ENCODE measurements around the gene GGTLC1.
"Not testable (repeated sequence)": the region's sequence is repeated elsewhere in the genome, so short reads cannot be mapped to it uniquely, and the experiment has no call there.

GGTLC1 gene

DNA sequence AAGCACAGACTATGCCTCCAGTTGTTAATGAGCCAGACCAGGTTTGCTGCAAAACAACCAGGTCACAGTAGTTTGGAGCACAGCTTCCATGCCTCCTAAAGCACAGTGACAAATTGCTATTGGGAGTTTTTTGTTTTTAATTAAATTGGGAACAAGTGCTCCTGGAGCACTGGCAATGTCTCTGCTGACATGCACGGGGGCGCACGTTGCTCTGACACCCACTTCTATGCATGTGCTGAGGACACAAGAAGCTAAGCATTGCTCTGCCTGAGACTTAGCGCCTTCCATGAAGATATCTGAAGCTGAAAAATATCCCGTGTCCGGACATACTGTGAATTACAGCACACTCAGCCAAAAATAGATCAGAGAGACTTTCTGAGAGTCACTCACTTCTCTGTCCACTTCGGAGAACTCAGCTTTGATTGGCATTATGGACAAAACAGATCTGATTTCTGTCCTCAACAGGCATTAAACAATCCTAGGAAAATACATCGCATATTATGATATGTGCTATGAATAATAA lies 18.6 kb upstream of the GGTLC1 start:
- no peak for DNase-seq (ENCODE audit: low spot score in 2 of 2)
- Mint-ChIP-seq H3K9me3 (no peaks in the 10 kb centered on the region), H3K27me3 (no peaks in the 10 kb centered on the region), H3K4me3 (no peak overlapping the region), H3K27ac (ENCODE audit: low read depth) (no peak overlapping the region), H3K36me3 (ENCODE audit: insufficient read depth) (no peaks in the 10 kb centered on the region), H3K4me1 (peaks cover 6% of the 10 kb centered on the region)
- no peak for ATAC-seq (replicated peaks; ENCODE audit: extremely low read depth, poor library complexity, severe bottlenecking)

GRCh38 chr20:24006626-24007025 lies 18.0 kb upstream of the GGTLC1 start:
- Mint-ChIP-seq H3K4me1 (peaks cover under 1% of the 10 kb centered on the region), H3K36me3 (ENCODE audit: insufficient read depth) (no peaks in the 10 kb centered on the region), H3K4me3 (no peak overlapping the region), H3K9me3 (no peaks in the 10 kb centered on the region), H3K27ac (ENCODE audit: low read depth) (no peak overlapping the region), H3K27me3 (no peaks in the 10 kb centered on the region)
- ATAC-seq (replicated peaks; ENCODE audit: extremely low read depth, poor library complexity, severe bottlenecking), result no peak
- no peak for DNase-seq (ENCODE audit: low spot score in 2 of 2)

- ATAC-seq (replicated peaks; ENCODE audit: extremely low read depth, poor library complexity, severe bottlenecking) (no peak), DNase-seq (ENCODE audit: low spot score in 2 of 2) (no peak)
- peaks cover 6% of the 10 kb centered on the region for H3K27me3 Mint-ChIP-seq
- H3K4me1 Mint-ChIP-seq, result no peaks in the 10 kb centered on the region
- no peaks in the 10 kb centered on the region for H3K9me3 Mint-ChIP-seq
- H3K36me3 Mint-ChIP-seq (ENCODE audit: insufficient read depth), result no peaks in the 10 kb centered on the region
- no peak overlapping the region for H3K4me3 Mint-ChIP-seq
- H3K27ac Mint-ChIP-seq (ENCODE audit: low read depth), result no peak overlapping the region
Measured at GRCh38 chr20:24004471-24004870, 15.9 kb upstream of the GGTLC1 start.

GRCh38 chr20:24002896-24003295 lies 14.3 kb upstream of the GGTLC1 start:
- peaks cover 22% of the 10 kb centered on the region for H3K27me3 Mint-ChIP-seq
- H3K4me1 Mint-ChIP-seq, result no peaks in the 10 kb centered on the region
- DNase-seq (ENCODE audit: low spot score in 2 of 2) (no peak), ATAC-seq (replicated peaks; ENCODE audit: extremely low read depth, poor library complexity, severe bottlenecking) (no peak)
- no peaks in the 10 kb centered on the region for H3K36me3 Mint-ChIP-seq (ENCODE audit: insufficient read depth)
- no peaks in the 10 kb centered on the region for H3K9me3 Mint-ChIP-seq
- H3K27ac Mint-ChIP-seq (ENCODE audit: low read depth), result no peak overlapping the region
- H3K4me3 Mint-ChIP-seq, result no peak overlapping the region

- Mint-ChIP-seq H3K27ac (ENCODE audit: low read depth) (no peak overlapping the region), H3K4me1 (no peaks in the 10 kb centered on the region), H3K36me3 (ENCODE audit: insufficient read depth) (peaks cover 2% of the 10 kb centered on the region), H3K27me3 (peaks cover 33% of the 10 kb centered on the region), H3K4me3 (no peak overlapping the region), H3K9me3 (no peaks in the 10 kb centered on the region)
- DNase-seq (ENCODE audit: low spot score in 2 of 2) (no peak), ATAC-seq (replicated peaks; ENCODE audit: extremely low read depth, poor library complexity, severe bottlenecking) (no peak)
Measured at GRCh38 chr20:24001712-24002405, 13.3 kb upstream of the GGTLC1 start.

GRCh38 chr20:23998844-23999243 lies 10.3 kb upstream of the GGTLC1 start:
- Mint-ChIP-seq H3K27me3 (peaks cover 34% of the 10 kb centered on the region), H3K27ac (ENCODE audit: low read depth) (no peak overlapping the region), H3K9me3 (no peaks in the 10 kb centered on the region), H3K4me3 (no peak overlapping the region), H3K36me3 (ENCODE audit: insufficient read depth) (peaks cover 2% of the 10 kb centered on the region), H3K4me1 (no peaks in the 10 kb centered on the region)
- ATAC-seq (replicated peaks; ENCODE audit: extremely low read depth, poor library complexity, severe bottlenecking), result no peak
- no peak for DNase-seq (ENCODE audit: low spot score in 2 of 2)

GRCh38 chr20:23998392-23998791 lies 9.8 kb upstream of the GGTLC1 start:
- H3K36me3 Mint-ChIP-seq (ENCODE audit: insufficient read depth), result peaks cover 2% of the 10 kb centered on the region

GRCh38 chr20:23995905-23996666 lies 7.5 kb upstream of the GGTLC1 start:
- Mint-ChIP-seq H3K4me3 (no peak overlapping the region), H3K36me3 (ENCODE audit: insufficient read depth) (peaks cover 2% of the 10 kb centered on the region), H3K4me1 (no peaks in the 10 kb centered on the region), H3K27ac (ENCODE audit: low read depth) (no peak overlapping the region), H3K27me3 (peaks cover 34% of the 10 kb centered on the region), H3K9me3 (no peaks in the 10 kb centered on the region)
- ATAC-seq (replicated peaks; ENCODE audit: extremely low read depth, poor library complexity, severe bottlenecking) (no peak), DNase-seq (ENCODE audit: low spot score in 2 of 2) (peak in 1 of 2 donors; percentile 50)

More at GRCh38 chr20:23998392-23998791, 9.8 kb upstream of the GGTLC1 start:
- DNase-seq (ENCODE audit: low spot score in 2 of 2), result no peak
- Mint-ChIP-seq H3K4me3 (no peak overlapping the region), H3K9me3 (no peaks in the 10 kb centered on the region), H3K27ac (ENCODE audit: low read depth) (no peak overlapping the region), H3K27me3 (peaks cover 34% of the 10 kb centered on the region), H3K4me1 (no peaks in the 10 kb centered on the region)
- no peak for ATAC-seq (replicated peaks; ENCODE audit: extremely low read depth, poor library complexity, severe bottlenecking)

GRCh38 chr20:23995291-23995690 lies 6.7 kb upstream of the GGTLC1 start:
- not testable (repeated sequence) for ATAC-seq (replicated peaks; ENCODE audit: extremely low read depth, poor library complexity, severe bottlenecking); H3K36me3 Mint-ChIP-seq (ENCODE audit: insufficient read depth); H3K27ac Mint-ChIP-seq (ENCODE audit: low read depth); H3K4me1 Mint-ChIP-seq; H3K4me3 Mint-ChIP-seq; DNase-seq (ENCODE audit: low spot score in 2 of 2); H3K9me3 Mint-ChIP-seq
- H3K27me3 Mint-ChIP-seq, result peaks cover 34% of the 10 kb centered on the region

GRCh38 chr20:23994001-23994633 lies 5.5 kb upstream of the GGTLC1 start:
- not testable (repeated sequence) for H3K36me3 Mint-ChIP-seq (ENCODE audit: insufficient read depth); H3K9me3 Mint-ChIP-seq; H3K4me3 Mint-ChIP-seq; ATAC-seq (replicated peaks; ENCODE audit: extremely low read depth, poor library complexity, severe bottlenecking); H3K27ac Mint-ChIP-seq (ENCODE audit: low read depth); H3K4me1 Mint-ChIP-seq; DNase-seq (ENCODE audit: low spot score in 2 of 2)
- peaks cover 24% of the 10 kb centered on the region for H3K27me3 Mint-ChIP-seq

GRCh38 chr20:23993440-23993839 lies 4.9 kb upstream of the GGTLC1 start:
- DNase-seq (ENCODE audit: low spot score in 2 of 2), result not testable (repeated sequence)

GRCh38 chr20:23990296-23990695 lies 1.7 kb upstream of the GGTLC1 start:
- ATAC-seq (replicated peaks; ENCODE audit: extremely low read depth, poor library complexity, severe bottlenecking); H3K36me3 Mint-ChIP-seq (ENCODE audit: insufficient read depth); H3K27me3 Mint-ChIP-seq; H3K9me3 Mint-ChIP-seq; H3K4me1 Mint-ChIP-seq; DNase-seq (ENCODE audit: low spot score in 2 of 2); H3K4me3 Mint-ChIP-seq; H3K27ac Mint-ChIP-seq (ENCODE audit: low read depth): not testable (repeated sequence)

More at GRCh38 chr20:23993440-23993839, 4.9 kb upstream of the GGTLC1 start:
- not testable (repeated sequence) for H3K4me3 Mint-ChIP-seq; ATAC-seq (replicated peaks; ENCODE audit: extremely low read depth, poor library complexity, severe bottlenecking); H3K27ac Mint-ChIP-seq (ENCODE audit: low read depth); H3K4me1 Mint-ChIP-seq; H3K36me3 Mint-ChIP-seq (ENCODE audit: insufficient read depth); H3K9me3 Mint-ChIP-seq
- H3K27me3 Mint-ChIP-seq, result peaks cover 17% of the 10 kb centered on the region

Data from central memory CD8-positive, alpha-beta T cell (primary cell).